D721Med (cell line): ENCODE data around the gene SORBS1.

Source experiments
- DNase-seq: peaks from one replicate; pipeline ENCODE4 v3.0.0; 2011; ENCODE audit warnings: low spot score; ENCODE audit not compliant: insufficient read length
- FAIRE-seq: peaks from 2 replicates; lab custom pipeline; 2011; peaks lifted over from hg19 to GRCh38; lab: Jason Lieb, UNC
- TF ChIP-seq, protein P1 (sequence below): IDR thresholded peaks from 2 replicates; pipeline ENCODE4 v1.5.1; 2012; ENCODE audit warnings: mild to moderate bottlenecking, control low read depth; ENCODE audit not compliant: insufficient read depth; ENCODE audit errors: missing control alignments

The SORBS1 gene

DNA sequence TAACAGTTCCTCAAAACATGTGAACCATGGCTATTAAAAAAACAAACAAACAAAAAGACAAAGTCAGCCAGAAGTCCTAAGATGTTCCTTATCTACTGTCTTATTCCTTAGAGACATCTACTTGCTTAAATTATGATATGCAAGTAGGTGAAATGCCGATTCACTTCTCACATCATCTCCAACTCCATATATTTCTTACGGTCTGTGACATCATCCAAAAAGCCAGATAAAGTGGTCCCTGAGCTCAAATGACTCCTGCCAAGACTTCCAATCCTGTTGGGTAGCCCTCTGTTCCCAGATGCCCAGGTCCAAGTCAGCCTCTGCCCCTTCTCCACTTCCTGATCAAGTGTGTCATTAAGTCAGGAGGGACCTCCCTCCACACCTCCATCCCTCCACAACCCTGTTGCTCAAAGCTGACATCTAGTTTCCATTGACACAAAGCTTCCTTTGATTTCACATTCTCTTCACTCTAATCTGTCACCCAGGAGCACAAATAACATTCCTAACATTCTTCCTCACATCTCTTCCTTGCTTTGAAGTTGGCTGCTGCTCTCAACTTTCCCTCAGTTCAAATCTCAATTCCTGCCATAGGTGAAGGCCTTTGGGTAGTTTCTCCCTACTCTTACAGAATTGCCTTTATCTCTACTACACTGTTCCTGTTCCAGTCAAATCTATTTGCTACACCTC lies 214.3 kb downstream of the SORBS1 start:
- FAIRE-seq = no peak

DNA sequence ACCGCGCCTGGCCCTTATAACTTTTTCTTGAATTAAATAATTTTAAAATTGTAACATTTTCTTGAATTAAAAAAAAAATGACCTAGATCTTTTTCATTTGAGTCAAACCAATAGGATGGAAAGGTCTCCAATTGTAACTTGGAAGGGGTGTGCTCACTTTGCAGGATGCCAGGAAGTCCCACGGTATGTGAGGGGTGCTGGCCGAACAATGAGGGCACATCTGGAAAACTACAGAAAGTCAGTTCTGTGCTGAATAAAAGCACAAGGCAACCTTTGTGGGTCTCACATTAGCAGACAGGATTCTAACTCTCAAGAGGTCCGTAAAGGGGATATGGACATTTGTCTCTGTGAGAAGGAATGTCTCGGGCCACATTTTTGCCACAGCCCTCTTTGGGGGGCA lies 217.6 kb downstream of the SORBS1 start:
- DNase-seq = no peak
- TF ChIP-seq, protein P1, sequence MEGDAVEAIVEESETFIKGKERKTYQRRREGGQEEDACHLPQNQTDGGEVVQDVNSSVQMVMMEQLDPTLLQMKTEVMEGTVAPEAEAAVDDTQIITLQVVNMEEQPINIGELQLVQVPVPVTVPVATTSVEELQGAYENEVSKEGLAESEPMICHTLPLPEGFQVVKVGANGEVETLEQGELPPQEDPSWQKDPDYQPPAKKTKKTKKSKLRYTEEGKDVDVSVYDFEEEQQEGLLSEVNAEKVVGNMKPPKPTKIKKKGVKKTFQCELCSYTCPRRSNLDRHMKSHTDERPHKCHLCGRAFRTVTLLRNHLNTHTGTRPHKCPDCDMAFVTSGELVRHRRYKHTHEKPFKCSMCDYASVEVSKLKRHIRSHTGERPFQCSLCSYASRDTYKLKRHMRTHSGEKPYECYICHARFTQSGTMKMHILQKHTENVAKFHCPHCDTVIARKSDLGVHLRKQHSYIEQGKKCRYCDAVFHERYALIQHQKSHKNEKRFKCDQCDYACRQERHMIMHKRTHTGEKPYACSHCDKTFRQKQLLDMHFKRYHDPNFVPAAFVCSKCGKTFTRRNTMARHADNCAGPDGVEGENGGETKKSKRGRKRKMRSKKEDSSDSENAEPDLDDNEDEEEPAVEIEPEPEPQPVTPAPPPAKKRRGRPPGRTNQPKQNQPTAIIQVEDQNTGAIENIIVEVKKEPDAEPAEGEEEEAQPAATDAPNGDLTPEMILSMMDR = no peak
- FAIRE-seq = no peak

More for the DNA sequence above, 214.3 kb downstream of the SORBS1 start:
- DNase-seq = no peak
- TF ChIP-seq, protein P1 = no peak

DNA sequence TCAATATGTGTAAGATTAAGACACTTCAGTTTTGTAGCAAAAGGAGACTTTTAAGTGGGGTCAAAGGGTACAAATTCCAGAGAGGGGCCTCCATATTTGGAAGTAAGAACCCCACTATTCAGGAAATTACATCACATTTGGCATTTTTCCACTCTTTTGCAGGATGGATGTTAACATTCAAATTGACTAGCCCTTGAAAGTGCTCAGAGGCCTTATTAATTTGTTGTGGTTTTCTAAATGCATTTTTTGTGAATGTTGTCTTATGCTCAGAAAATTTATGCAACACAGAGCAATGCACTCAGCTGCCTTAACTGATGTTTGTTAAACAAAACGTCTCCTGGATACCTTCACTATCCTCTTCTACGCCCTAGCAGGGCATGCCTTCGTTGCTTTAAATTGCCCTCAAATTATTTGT lies 219.4 kb downstream of the SORBS1 start:
- no peak for DNase-seq
- FAIRE-seq = no peak
- TF ChIP-seq, protein P1 = no peak

DNA sequence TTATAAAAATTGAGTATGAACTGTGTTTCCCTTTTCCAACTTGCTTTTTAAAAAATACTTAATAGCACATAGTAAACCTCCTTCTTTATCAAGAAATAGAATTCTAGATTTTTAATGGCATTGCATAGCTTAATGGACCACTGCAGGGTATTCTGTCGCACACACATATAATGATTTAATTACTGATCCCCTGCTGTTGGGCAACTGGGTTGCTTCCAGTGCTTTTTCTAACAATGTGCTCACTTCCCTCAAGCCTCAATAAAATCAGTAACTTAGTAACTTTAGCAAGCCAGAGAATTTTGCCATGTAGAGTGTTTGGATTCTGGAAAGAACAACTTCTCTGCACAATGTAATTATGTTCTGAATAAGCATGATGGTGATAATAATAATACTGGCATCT lies 221.3 kb downstream of the SORBS1 start:
- TF ChIP-seq, protein P1 = no peak
- FAIRE-seq (no peak), DNase-seq (no peak)

DNA sequence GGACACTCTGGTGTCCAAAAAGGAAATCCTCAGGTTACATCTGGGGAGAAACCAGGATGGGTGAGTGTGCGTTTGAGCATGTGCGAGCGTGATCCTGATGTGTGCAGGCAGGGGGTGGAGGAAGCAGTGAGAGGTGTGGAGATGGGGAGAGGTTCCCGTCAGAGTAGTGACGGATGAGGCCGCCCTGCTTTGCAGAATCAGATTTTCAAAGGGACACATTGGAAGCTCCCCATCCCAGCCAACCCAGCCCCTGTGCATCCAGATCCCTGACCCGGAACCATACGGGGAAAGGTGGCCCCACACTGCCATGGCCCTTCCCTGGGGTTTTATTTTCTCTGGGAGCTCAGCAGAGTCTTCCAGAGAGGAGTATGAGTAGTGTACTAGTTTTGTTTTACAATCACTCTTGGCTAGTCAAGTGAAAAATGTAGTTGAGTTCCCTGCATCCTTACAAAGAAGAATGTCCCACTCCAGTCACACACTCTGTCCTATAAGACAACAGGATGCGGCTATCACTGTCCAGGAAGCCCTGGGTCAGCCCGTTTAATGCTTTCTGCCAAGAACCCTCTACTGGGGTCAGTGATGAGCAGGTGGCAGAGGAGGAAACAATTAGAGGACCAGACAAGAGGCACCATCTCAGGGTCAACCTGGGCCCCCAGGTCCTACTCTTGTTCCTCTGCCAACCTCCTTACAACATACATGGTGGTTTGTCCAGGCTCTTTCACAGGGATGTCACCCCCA lies 223.6 kb downstream of the SORBS1 start:
- TF ChIP-seq, protein P1 = no peak
- FAIRE-seq = no peak
- DNase-seq = no peak

DNA sequence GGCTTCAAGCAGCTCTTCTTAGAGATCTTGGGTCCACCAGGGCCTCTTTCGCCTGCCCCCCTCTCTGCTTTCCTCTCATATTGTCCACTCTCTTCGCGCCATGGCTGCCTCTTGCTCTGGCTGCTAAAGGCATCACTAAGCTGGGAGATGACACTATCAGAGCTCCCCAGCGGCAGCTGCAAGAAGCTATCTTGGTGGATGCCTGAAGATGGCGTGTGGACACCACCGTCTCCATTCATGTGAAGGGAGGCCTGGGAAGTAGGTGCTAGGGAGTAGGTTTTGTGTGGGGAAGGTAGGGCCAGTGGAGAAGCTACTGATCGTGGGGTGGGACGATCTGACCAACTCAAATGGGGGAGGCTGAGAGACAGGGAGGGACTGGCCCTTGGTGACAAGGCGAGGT lies 224.5 kb downstream of the SORBS1 start:
- no peak for DNase-seq
- no peak for FAIRE-seq
- TF ChIP-seq, protein P1 = no peak
